Measurements from ENCODE around the gene KRT17.
"Not testable (repeated sequence)": the region's sequence is repeated elsewhere in the genome, so short reads cannot be mapped to it uniquely, and the experiment has no call there.

Gene KRT17

DNA sequence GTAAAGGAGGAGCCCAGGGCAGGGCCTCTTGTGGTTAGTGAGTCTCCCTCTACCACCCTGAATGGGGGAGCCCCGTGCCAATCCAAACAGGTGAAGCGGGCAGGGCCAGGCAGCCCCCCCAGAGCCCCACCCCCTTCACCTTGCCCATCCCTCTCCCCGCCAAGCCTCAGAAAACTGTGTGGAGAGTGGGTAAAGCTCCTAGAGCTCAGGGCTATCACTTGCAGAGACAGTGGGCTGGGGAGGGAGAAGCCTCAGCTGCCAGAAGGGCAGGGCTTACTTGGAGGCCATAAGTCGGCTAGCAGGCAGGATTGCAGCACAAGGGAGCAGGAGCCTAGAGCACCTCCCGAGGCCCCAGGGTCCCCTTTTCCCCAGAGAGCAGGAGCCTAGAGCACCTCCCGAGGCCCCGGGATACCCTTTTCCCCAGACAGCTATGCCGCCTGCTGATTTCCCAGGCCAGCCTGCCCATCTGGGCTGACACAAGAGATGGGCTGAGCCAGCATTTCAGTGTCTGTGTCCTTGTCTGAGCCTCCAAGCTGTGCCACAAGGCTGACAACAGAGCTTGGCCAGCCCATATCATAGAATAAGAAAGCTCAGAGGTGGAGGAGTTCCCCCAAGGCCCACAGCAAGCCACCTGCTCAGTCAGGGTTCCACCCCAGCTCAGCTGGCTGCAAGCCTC is 30.9 kb downstream of the KRT17 start:
- no peak for DNase-seq (ENCODE audit: low read depth in 2 of 2)

DNA sequence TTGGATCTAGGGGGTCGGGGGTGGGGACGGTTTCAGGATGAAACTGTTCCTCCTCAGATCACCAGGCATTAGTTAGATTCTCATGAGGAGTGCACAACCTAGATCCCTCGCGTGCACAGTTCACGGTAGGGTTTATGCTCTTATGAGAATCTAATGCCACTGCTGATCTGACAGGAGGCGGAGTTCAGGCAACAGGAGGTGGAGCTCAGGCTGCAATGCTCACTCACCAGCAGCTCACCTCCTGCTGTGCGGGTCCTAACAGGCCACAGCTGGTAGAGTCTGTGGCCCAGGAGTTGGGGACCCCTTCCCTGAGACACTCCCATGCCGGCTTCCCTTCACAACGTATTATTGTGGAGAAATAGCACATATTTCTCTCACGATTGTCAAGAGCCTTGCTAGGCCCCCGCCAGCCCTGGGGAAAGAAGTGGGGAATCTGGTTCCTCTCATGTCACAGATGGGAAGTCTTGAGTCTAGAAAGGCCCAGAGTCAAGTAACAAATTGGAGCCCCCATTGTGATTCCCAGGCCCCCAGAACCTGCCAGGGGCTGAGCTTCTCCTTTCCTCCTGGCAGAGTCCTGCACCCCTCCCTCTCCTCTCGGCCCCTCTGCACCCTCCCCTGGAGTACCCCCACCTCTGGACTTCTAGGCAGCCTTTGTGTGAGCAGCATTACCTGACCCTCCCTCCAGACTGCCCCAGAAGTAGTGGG is 31.6 kb downstream of the KRT17 start:
- no peak for DNase-seq (ENCODE audit: low read depth in 2 of 2)

DNA sequence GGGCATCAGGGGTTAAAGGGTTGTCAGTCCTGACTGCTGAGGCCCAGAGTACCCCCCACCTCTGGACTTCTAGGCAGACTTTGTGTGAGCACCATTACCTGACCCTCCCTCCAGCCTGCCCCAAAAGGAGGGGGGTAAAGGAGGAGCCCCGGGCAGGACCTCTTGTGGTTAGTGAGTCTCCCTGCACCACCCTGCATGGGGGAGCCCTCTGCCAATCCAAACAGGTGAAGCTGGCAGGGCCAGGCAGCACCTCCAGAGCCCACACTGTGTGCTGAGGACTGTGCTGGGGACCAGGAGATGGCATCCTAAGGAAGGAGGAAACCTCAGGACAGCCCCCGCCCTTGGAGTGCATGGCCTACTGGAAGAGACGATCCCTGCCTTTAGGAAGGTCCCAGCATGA is 35.1 kb downstream of the KRT17 start:
- DNase-seq (ENCODE audit: low read depth in 2 of 2): no peak

DNA sequence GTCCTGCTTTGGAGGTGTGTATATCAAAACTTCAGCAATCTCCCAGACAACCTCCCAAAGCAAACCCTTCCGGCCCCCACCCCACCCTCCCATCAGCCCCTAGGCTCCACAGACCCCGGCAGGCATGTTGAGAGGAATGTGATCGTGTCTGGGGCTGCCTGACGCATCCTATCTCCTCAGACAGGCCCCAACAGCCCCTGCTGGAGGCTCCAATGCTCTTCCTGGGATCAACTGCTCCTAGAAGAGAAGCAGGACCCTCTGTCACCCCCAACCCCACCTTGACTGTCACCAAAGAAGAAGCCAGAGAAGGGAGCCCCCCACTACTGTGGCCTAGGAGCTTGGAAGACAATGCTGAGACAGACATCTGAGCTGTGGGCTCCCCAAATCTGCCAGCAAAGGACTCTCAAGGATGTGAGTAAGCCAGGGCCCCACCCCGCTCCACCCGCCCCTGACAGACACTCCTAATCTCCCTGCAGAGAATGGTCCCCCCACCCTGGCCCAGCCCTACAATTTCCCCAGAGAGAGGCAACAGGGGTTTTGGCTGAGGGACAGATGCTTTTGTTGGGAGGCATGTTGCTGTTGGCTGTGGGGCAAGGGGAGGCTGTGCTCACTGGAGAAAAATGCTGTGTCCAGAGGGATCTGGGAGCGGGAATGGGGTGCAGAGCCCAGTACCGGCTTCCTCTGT is 36.1 kb downstream of the KRT17 start:
- no peak for DNase-seq (ENCODE audit: low read depth in 2 of 2)

DNA sequence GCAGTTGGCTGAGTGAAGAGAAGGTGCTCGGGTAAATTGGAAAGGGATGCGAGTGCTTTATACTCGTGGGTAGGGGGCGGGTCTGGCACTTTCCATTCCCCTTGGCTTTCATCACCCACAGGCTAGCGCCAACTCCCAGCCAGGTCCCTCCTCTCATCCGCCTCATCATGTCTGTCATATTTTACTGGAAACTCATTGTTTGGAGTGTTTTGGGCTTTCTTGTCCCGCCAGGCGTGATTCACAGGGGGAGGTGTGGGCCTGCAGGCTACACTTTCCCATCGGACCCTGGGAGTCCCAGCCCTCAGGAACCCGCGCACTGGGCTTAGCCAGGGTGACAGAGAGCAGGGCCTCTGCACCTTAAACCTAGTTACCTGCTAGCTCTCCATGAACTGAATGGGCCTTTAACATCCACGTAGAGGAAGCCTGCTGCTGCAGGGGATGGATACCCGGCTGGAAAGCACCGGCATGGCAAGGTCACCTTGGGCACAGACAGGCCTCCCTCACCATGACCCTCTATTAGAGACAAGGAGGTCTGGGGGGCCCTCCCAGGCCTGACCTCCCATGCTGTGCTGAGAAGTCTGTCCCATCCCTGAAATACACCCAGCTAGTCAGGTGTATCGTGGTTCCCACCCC is 37.4 kb downstream of the KRT17 start, which contains the start of gene KRT14:
KRT14 (minus strand) TSS at position 33 of the 633 bp plus-strand sequence. CDS start 61 bp downstream, outside the sequence.
- no peak for DNase-seq (ENCODE audit: low read depth in 2 of 2)

DNA sequence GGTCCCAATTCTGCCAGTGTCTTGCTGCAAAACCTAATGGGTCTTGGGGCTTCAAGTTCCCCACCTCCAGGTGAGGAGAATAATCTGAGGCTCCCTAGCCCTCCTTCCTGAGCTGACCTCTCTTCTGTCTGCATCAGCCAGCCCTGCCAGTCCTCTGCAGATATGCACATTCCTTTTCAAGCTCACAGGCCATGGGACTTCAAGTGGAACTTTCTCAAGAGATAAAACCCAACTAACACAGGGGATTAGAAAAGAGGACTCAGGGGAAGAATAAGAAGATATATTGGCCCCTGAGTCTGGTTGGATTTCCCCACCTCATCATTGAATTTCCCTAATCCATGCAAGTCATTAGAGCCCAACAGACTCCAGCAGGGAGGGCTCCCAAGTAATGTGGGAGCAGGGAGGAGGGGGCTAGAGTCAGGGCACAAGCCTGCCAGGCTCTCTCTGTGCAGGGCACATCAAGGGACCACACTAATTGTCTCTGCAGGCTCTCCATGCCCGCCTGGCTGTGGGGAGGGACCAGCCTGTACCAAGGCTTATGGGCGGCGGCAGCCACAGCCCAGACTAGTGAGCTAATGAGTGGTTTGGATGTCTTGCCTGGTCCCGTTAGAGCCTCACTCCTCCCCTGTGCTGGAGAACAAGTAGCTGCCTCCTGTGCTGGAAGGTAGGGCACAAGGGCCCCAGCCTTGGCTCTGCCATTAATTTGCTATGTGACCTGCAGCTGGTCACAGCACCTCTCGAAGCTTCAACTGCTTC is 38.9 kb downstream of the KRT17 start:
- no peak for DNase-seq (ENCODE audit: low read depth in 2 of 2)

DNA sequence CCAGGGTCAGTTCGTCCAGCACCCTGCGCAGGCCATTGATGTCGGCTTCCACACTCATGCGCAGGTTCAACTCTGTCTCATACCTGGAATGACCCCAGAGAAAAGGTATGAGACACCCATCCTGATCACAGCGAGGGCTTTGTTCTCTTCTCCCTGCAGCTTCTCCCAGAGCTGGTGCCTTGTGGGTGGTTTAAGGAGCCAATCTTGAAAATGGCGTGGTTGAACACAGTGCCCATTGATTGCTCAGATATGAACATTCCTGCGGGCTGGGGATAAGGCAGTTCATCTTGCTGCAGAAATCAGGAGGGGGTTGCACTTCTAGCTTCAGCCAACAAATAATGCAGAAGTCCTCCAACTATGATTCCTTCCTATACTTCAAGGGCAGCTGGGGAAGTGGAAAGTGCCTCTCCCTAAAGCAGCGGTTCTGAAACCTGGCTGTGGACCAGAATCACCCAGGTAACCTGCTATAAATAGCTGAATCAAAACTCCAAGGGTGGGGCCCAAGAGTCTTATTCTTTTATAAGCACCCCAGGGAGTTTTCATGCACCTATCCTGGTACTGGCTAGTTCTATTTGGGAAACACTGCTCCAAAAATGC is 39.9 kb downstream of the KRT17 start:
- DNase-seq (ENCODE audit: low read depth in 2 of 2): not testable (repeated sequence)

DNA sequence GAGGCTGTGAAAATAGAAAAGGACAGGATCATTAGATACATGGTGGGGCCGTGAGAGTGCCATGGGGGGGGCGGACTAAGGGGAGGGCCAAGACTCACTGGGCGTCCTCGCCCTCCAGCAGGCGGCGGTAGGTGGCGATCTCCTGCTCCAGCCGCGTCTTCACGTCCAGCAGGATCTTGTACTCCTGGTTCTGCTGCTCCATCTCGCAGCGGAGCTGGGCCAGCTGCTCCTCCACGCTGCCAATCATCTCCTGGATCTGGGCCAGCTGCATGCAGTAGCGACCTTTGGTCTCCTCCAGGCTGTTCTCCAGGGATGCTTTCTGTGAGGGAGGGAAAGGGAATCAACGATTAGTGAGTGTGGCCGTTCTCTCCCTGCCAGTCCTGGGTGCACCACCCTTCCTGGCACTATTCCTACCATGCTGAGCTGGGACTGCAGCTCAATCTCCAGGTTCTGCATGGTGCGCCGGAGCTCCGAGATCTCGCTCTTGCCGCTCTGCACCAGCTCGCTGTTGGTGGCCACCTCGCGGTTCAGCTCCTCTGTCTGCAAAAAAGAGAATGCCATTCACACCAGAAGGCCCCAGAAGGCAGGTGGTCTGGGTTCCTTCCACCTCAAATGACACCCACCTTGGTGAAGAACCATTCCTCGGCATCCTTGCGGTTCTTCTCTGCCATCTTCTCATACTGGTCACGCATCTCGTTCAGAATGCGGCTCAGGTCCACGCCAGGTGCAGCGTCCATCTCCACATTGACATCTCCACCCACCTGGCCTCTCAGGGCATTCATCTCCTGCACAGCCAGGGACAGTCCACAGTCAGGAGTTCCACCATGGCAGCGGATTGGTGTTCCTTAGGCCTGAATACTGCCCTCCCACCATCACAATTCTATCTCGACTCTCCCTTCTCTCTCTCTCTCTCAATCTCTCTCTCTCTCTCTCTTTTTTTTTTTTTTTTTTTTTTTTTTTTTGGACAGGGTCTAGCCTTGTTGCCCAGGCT is 40.9 kb downstream of the KRT17 start:
- no peak for DNase-seq (ENCODE audit: low read depth in 2 of 2)

DNA sequence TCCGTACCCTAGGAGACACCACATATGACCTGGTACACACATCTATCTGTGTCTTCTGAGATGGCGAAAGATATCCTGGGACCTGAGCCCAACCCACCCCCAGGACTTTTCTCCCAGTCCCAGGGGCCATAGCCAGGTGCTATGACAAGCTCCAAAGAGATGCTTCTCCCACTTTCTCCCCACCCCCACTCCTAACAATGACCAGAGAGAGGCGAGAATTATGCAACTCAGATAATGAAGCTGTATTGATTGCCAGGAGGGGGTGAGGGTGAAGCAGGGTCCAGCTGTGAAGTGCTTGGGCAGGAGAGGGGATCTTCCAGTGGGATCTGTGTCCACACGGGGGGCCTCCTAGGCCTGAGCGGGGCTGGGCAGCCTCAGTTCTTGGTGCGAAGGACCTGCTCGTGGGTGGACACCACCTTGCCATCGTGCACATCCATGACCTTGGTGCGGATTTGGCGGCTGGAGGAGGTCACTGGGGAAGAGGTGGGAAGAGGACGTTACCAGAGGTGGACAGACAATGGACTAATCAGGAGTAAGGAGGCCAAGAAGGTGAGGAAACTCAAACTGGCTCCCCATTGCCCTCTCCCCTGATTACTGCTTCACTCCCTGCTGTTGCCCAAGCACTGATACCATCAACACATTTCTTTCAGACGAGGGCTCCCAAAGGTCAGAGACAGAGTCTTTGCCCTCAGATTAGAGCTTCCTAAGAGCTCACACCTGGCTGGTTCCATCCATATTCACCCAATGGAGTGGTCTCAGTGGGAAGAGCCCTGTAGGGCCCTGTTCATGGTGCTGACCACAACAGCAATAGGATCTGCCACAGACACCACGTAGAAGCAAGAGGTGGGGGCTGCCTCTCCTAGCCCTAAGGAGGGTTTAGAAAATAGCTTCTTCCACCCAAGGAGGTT is 42.1 kb downstream of the KRT17 start:
- DNase-seq (ENCODE audit: low read depth in 2 of 2): not testable (repeated sequence)

DNA sequence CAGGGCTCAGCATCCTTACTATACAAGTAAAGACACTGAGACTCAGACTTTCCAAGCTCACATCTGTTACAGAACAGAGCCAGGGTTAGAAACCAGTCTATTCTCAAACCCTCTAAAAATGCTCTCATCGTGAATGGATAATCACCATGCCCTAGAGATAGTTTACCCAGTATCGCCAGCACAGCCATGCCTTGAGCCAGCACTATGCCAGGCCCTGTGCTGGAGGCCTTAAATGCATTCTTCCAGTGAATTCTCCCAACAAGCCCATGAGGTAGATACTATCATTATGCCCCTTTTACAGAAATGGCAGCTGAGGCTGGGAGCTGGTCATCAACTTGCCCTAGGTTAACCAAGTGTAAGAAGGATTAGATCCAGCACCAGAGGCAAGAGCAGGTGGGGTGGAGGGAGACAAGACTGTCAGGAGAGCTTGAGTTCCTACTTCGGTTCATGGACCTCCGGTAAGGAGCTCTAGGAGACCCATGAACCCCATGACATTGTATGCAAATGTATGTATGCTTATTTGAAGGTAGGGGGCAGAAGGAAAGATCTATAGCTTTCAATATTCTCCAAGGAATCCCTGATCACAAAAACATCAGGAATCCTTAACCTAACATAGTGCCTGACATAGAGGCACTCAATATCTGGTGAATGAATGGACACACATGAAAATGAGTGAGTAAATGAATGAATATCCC is 42.9 kb downstream of the KRT17 start:
- DNase-seq (ENCODE audit: low read depth in 2 of 2): no peak

DNA sequence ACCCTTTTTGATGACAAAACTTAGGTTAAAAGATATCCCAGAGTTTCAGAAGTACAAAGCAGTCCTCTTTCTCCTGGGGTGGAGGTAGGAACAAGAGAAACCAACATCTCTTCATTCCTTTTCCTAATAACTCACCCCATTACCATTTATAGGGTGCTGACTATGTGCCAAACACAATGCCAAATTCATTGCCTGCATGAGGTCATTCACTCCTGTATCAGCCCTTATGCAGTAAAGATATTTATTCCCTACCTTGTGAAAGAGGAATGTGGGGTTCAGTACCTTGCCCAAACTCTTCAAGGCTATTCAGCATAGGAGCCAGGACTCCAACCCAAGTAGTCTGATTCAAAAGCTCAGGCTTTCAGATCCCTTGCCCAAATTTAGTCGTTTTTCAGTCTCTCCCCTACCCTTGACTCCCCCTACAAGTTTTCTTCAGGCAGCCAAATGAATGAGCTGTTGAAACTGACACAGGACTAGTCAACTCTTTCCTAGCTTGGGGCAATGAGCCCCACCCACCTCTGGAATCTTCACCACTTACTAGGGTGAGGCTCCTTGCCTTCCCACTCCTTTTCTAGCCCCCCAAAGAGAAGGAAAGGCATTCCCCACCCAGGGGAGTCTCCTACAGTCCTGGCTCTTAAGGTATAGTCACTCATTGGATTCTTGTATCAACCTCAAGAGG is 43.5 kb downstream of the KRT17 start:
- no peak for DNase-seq (ENCODE audit: low read depth in 2 of 2)

DNA sequence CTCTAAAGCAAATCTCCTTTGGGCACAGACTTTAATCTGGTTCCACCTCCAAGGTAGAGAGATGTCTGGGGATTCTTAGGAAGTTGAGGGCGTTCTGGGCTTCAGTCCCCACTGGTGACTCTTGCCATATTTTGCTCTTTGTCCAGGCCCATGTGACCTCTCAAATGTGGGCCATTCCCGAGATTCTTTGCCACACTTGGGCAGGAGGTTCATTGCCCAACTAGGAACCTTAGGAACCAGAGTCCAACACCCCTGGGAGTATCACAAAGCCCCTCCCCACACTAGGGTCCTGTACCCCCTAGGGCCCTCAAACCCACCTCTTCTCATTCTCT is 44.2 kb downstream of the KRT17 start:
- DNase-seq (ENCODE audit: low read depth in 2 of 2): no peak

DNA sequence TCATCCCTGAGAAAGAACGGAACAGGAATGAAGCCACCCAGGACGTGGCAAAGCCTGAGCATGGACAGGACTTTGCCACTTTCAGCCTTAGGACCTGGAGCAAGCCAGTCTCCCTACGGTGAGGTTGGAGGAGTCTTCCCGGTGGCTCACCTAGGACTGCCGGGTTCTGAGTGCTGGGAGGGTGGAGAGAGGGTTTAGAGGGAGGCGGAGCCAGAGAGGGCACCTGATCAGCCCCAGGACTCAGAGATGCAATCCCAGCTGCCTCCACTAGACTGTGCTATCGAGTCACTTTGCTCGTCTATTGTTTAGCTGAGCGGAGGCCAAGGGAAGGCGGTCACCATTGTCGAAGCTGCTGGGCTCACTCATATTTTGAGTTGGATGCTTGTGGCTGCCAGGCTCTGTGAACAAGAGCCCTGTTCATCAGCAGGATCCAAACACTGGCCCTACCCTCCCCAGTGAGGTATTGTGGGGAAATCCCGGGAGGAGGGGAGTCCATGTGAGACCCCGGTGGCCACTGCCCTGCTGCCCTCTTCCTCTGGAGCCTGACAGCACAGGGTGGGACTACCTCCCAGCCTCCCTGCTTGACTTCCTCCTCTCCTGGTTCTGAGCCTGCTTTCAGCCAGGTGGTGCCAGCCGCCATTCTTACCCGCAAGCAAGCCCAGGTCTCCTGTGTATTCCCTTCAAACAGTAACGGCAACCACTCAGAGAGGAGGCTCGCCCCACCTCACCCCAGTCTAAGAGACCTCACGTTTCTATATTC is 44.7 kb downstream of the KRT17 start:
- peak in 1 of 2 donors; percentile 12 for DNase-seq (ENCODE audit: low read depth in 2 of 2)

DNA sequence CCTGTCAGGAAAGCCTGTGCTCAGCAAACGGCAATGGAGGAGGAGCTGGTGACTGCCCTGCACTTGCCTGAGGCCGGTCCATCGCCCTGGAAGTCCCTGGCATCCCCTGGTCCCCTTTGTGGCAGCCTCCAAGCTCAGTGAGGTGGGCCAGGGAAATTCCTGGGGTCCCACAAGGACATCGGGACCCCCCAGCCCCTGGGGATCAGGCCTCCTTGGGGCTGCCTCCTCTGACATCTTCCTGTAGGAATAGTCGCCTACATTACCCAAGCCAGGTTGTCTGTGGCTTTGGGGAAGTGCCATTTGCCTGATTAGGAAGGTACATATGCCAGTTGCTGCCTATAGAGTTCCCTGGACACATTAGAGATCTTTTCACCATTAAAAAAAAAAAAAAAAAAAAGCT is 45.4 kb downstream of the KRT17 start:
- no peak for DNase-seq (ENCODE audit: low read depth in 2 of 2)

DNA sequence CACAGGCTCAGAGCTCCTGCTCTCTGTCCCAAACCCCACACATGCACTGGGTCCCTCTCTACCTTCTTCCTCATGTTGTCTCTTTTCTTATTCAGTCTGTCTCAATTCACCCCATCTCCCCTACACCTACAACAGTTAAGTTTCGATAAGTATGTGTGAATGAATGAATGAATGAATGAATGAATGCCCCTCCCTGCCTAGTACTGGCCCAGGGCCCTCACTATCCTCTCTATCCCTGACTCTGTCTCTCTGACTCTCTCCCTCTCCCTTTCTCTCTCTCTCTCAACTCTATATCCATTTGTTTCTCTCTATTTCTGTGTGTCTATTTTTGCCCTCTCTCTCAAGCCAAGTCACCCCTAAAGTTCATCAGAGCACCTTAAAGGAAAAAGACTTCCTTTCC is 45.8 kb downstream of the KRT17 start:
- no peak for DNase-seq (ENCODE audit: low read depth in 2 of 2)

DNA sequence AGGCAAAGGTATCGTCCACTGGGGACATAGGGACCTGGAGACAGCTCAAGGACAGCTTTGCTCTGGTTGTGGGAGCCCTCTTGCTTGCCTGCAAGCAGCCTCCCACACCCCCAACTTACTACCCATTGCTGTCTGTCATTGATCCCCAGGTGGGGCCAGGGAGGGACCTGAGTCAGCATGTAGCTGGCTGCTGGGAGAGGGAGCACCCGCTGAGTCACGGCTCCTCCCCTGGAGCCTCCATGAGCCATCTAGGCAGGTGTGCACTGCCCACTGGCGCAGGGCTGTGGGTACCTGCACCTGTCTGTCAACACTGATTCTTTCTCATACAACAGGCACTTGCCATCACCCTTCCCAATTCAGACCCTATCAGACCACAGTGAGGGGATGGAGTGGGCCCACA is 47.6 kb downstream of the KRT17 start:
- not testable (repeated sequence) for DNase-seq (ENCODE audit: low read depth in 2 of 2)

DNA sequence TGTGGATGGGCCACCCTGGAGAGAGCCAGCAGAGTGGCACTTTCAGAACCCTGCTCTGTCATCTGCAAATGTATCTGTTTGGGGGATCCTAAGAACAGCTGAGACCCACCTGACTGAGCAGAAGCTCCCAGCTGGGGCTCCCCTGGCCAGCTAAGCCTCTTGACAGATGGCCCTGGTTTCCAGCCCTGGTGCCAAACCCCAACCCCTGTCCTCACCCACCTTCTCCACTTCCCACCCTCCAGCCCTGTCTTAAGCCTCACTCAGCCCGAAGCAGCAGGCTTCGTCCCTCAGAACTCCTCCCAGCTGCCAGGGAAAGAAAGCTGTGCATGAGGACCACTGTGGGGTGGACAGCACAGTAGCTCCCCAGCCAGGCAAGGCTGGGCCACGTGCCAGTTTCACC is 49.0 kb downstream of the KRT17 start:
- no peak for DNase-seq (ENCODE audit: low read depth in 2 of 2)
